H1 (cell line): ENCODE data around the gene KMT5B.

Experiments used
- ATF2 ChIP-seq: IDR thresholded peaks from 2 replicates; pipeline ENCODE4 v1.6.1; 2012; ENCODE audit warnings: low read length, inconsistent platforms
- BRCA1 ChIP-seq: IDR thresholded peaks from 2 replicates; pipeline ENCODE4 v1.6.1; 2012; ENCODE audit warnings: low read depth, low read length, improper control_type of control experiment
- CTCF ChIP-seq, 3 experiments: IDR thresholded peaks; 1 replicate in 2 of 3; 2 replicates in 1 of 3; pipeline versions ENCODE4 v1.5.1 to v1.6.1; 2011; ENCODE audit warnings: low read length in 3 of 3, mild to moderate bottlenecking in 3 of 3, inconsistent platforms in 2 of 3, low read depth in 1 of 3, moderate library complexity in 1 of 3; ENCODE audit not compliant: insufficient read depth in 1 of 3; ENCODE audit errors: control extremely low read depth in 1 of 3
- GTF2F1 ChIP-seq: IDR thresholded peaks from 2 replicates; pipeline ENCODE4 v1.6.1; 2012; ENCODE audit warnings: low read depth, low read length, improper control_type of control experiment, borderline replicate concordance
- POLR2A ChIP-seq, 2 experiments: IDR thresholded peaks; 1 replicate in 1 of 2; 2 replicates in 1 of 2; pipeline ENCODE4 v1.6.1; 2011; ENCODE audit warnings: low read depth in 2 of 2, low read length in 2 of 2, mild to moderate bottlenecking in 2 of 2; ENCODE audit errors: control extremely low read depth in 1 of 2
- RFX5 ChIP-seq: IDR thresholded peaks from 2 replicates; pipeline ENCODE4 v1.6.1; 2011; ENCODE audit warnings: low read depth, low read length, improper control_type of control experiment, borderline replicate concordance
- SAP30 ChIP-seq: fragments of 300-600 bp; sonication (generic); IDR thresholded peaks from 2 replicates; pipeline ENCODE4 v1.7.1; 2012; ENCODE audit warnings: low read length, moderate library complexity, mild to moderate bottlenecking, inconsistent platforms; ENCODE audit not compliant: insufficient read depth, insufficient replicate concordance
- SIN3A ChIP-seq, 2 experiments: IDR thresholded peaks in 1 of 2; conservative IDR thresholded peaks in 1 of 2; 2 replicates each; pipeline ENCODE4 v1.6.1; 2011 to 2012; ENCODE audit warnings: low read length in 2 of 2, improper control_type of control experiment in 1 of 2, low read depth in 1 of 2, mild to moderate bottlenecking in 1 of 2
- TAF1 ChIP-seq: IDR thresholded peaks from 2 replicates; pipeline ENCODE4 v1.6.1; 2011; ENCODE audit warnings: mild to moderate bottlenecking, low read depth, low read length
- TCF12 ChIP-seq: IDR thresholded peaks from 2 replicates; pipeline ENCODE4 v1.6.1; 2011; ENCODE audit warnings: low read depth, mild to moderate bottlenecking, low read length
- ZNF274 ChIP-seq: IDR thresholded peaks from 2 replicates; pipeline ENCODE4 v1.7.0; 2012; ENCODE audit warnings: low read length, borderline replicate concordance; ENCODE audit errors: extremely low read depth

GRCh38 chr11:68186061-68186460, 27.0 kb downstream of the KMT5B start:
- TF ChIP-seq CTCF (IDR thresholded peaks at IDR 0.05; ENCODE audit: control extremely low read depth in 1 of 3, insufficient read depth in 1 of 3, low read depth in 1 of 3, low read length in 3 of 3) (no peak), SIN3A (conservative IDR thresholded peaks at IDR 0.05 in 1 of 2, IDR thresholded peaks at IDR 0.05 in 1 of 2; ENCODE audit: low read depth in 1 of 2, low read length in 2 of 2) (no peak), ZNF274 (no peak), RFX5 (no peak), POLR2A (IDR thresholded peaks at IDR 0.05; ENCODE audit: control extremely low read depth in 1 of 2, low read depth in 2 of 2, low read length in 2 of 2) (no peak), SAP30 (no peak), TCF12 (no peak), GTF2F1 (no peak), ATF2 (no peak), BRCA1 (no peak), TAF1 (no peak)
